NB4 (cell line): ENCODE results near the gene ART4.

Source experiments
- POLR2A ChIP-seq: IDR thresholded peaks from 2 replicates; pipeline ENCODE4 v1.6.1; 2011; ENCODE audit warnings: mild to moderate bottlenecking; ENCODE audit not compliant: insufficient read length; ENCODE audit errors: extremely low read depth
- TF ChIP-seq, protein P1 (sequence below): IDR thresholded peaks from one replicate; pipeline ENCODE4 v1.5.1; 2012; ENCODE audit warnings: low read depth, low read length

- no peak for TF ChIP-seq POLR2A
- TF ChIP-seq, protein P1, sequence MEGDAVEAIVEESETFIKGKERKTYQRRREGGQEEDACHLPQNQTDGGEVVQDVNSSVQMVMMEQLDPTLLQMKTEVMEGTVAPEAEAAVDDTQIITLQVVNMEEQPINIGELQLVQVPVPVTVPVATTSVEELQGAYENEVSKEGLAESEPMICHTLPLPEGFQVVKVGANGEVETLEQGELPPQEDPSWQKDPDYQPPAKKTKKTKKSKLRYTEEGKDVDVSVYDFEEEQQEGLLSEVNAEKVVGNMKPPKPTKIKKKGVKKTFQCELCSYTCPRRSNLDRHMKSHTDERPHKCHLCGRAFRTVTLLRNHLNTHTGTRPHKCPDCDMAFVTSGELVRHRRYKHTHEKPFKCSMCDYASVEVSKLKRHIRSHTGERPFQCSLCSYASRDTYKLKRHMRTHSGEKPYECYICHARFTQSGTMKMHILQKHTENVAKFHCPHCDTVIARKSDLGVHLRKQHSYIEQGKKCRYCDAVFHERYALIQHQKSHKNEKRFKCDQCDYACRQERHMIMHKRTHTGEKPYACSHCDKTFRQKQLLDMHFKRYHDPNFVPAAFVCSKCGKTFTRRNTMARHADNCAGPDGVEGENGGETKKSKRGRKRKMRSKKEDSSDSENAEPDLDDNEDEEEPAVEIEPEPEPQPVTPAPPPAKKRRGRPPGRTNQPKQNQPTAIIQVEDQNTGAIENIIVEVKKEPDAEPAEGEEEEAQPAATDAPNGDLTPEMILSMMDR: no peak
These were observed 42.9 kb upstream of the ART4 start for GRCh38 chr12:14886271-14886670.
